SH-SY5Y (cell line): ENCODE data around the gene GPRASP2.

ENCODE experiments used
- GATA2 ChIP-seq: IDR thresholded peaks from 2 replicates; pipeline ENCODE4 v1.6.1; 2011; ENCODE audit warnings: mild to moderate bottlenecking, low read depth, low read length
- GATA3 ChIP-seq: IDR thresholded peaks from 2 replicates; pipeline ENCODE4 v1.6.1; 2011; ENCODE audit warnings: low read depth, mild to moderate bottlenecking, low read length, moderate library complexity

DNA sequence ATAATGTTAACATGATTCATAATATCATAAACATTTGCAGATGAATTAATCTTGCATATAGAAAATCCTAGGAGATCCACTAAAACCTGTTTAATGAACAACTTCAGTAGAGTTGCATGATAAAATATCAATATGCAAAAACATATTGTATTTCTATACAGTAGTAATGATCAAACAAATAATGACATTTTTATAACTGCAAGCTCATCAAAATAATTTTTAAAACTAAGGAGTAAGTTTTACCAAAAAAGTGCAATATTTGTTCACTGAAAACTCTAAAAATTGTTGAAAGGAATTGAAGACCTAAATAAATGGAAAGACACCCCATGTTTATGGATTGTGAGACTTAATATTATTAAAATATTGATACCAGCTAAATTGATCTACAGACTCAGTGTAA lies 15.9 kb upstream of the GPRASP2 start:
- TF ChIP-seq GATA2 (no peak), GATA3 (no peak)
